Keratinocyte (primary cell): ENCODE results near the gene ABCC8. TPM values are rescaled to one million over a fixed set of nuclear protein-coding genes. Genes with fewer than 3 reads are reported as not detected.

ENCODE experiments used
- DNase-seq: peaks from one replicate; pipeline ENCODE4 v3.0.0-alpha.2; 2011; ENCODE audit warnings: low read depth, missing footprints, low spot score
- FAIRE-seq: peaks from 2 replicates; lab custom pipeline; 2011; peaks lifted over from hg19 to GRCh38; lab: Jason Lieb, UNC
- H2AFZ ChIP-seq: 2 replicates; pipeline ENCODE4 v1.6.0; 2012; ENCODE audit warnings: low read length, control low read depth, inconsistent platforms; ENCODE audit not compliant: control insufficient read depth
- H3K27ac ChIP-seq: 2 replicates; pipeline ENCODE4 v1.5.1; 2011; ENCODE audit warnings: low read length; ENCODE audit not compliant: control insufficient read depth, insufficient read depth
- H3K27me3 ChIP-seq: 3 replicates; pipeline ENCODE4 v1.6.0; 2011; ENCODE audit warnings: low read length; ENCODE audit not compliant: control insufficient read depth, insufficient read depth; ENCODE audit errors: extremely low read depth
- H3K36me3 ChIP-seq, 2 experiments: 2 replicates in 1 of 2; 3 replicates in 1 of 2; pipeline ENCODE4 v1.5.1; 2011; ENCODE audit warnings: low read length in 2 of 2, mild to moderate bottlenecking in 1 of 2; ENCODE audit not compliant: control insufficient read depth in 2 of 2, insufficient read depth in 2 of 2; ENCODE audit errors: extremely low read depth in 1 of 2
- H3K4me1 ChIP-seq: 3 replicates; pipeline ENCODE4 v1.5.1; 2011; ENCODE audit warnings: low read length; ENCODE audit not compliant: control insufficient read depth, insufficient read depth; ENCODE audit errors: extremely low read depth
- H3K4me2 ChIP-seq: 3 replicates; pipeline ENCODE4 v1.6.0; 2011; ENCODE audit warnings: low read depth, low read length; ENCODE audit not compliant: control insufficient read depth, insufficient read depth; ENCODE audit errors: extremely low read depth
- H3K4me3 ChIP-seq, 3 experiments: fragments of 200-600 bp in 1 of 3; sonication (generic) in 1 of 3; 2 replicates in 2 of 3; 3 replicates in 1 of 3; pipeline ENCODE4 v1.5.1; 2011 to 2016; ENCODE audit warnings: low read length in 3 of 3, mild to moderate bottlenecking in 3 of 3, control low read depth in 2 of 3, inconsistent platforms in 1 of 3, low read depth in 1 of 3, mixed read lengths in 1 of 3, mixed run types in 1 of 3, moderate library complexity in 1 of 3; ENCODE audit not compliant: control insufficient read depth in 2 of 3, insufficient read depth in 2 of 3; ENCODE audit errors: extremely low read depth in 1 of 3
- H3K79me2 ChIP-seq: 2 replicates; pipeline ENCODE4 v1.6.0; 2012; ENCODE audit warnings: low read length; ENCODE audit not compliant: control insufficient read depth, insufficient read depth
- H3K9ac ChIP-seq: 3 replicates; pipeline ENCODE4 v1.6.0; 2011; ENCODE audit warnings: low read length; ENCODE audit not compliant: control insufficient read depth, insufficient read depth; ENCODE audit errors: extremely low read depth
- H3K9me1 ChIP-seq: 3 replicates; pipeline ENCODE4 v1.6.0; 2011; ENCODE audit warnings: low read length; ENCODE audit not compliant: control insufficient read depth, insufficient read depth; ENCODE audit errors: extremely low read depth
- H3K9me3 ChIP-seq: 2 replicates; pipeline ENCODE4 v1.5.1; 2012; ENCODE audit warnings: low read depth, low read length; ENCODE audit not compliant: control insufficient read depth
- H4K20me1 ChIP-seq: 3 replicates; pipeline ENCODE4 v1.6.0; 2011; ENCODE audit warnings: low read length; ENCODE audit not compliant: control insufficient read depth, insufficient read depth; ENCODE audit errors: extremely low read depth
- EZH2 ChIP-seq: IDR thresholded peaks from one replicate; pipeline ENCODE4 v1.6.1; 2012; ENCODE audit warnings: inconsistent platforms, mild to moderate bottlenecking, low read length, moderate library complexity
- dilution Hi-C: fragments of 300-500 bp; cut with MboI; formaldehyde crosslinking; loops from one replicate; pipeline ENCODE4 v1.7.0; 2020; ENCODE audit warnings: low sequenced_read_pairs; ENCODE audit not compliant: extremely low pct_ligation_motif_present
- polyA plus RNA-seq, 5 experiments: library from polyadenylated mRNA; depleted of rRNA in 3 of 5; stranded (reverse) in 3 of 5; stranded (forward) in 1 of 5; unstranded in 1 of 5; fragments of >200 nt; gene quantifications; 1 replicate in 1 of 5; 2 replicates in 3 of 5; 3 replicates in 1 of 5; pipeline versions ENCODE4 v1.2.1 to v1.2.3, GENCODE V29; 2011 to 2012; ENCODE audit warnings: missing spikeins in 2 of 5, low read depth in 1 of 5, low replicate concordance in 1 of 5
- TF ChIP-seq, protein P1 (sequence below), 3 experiments: IDR thresholded peaks in 1 of 3; conservative IDR thresholded peaks in 1 of 3; optimal IDR thresholded peaks in 1 of 3; 2 replicates in 2 of 3; 3 replicates in 1 of 3; pipeline versions ENCODE3 to v1.5.1; 2011; ENCODE audit warnings: low read length in 3 of 3, mild to moderate bottlenecking in 3 of 3, moderate library complexity in 2 of 3, control low read depth in 1 of 3, inconsistent platforms in 1 of 3; ENCODE audit not compliant: insufficient read depth in 2 of 3; ENCODE audit errors: extremely low read depth in 1 of 3

Gene ABCC8
- polyA plus RNA-seq, 1 donor (not counting 4 experiments of a cell fraction or from before 2014, with no cell fraction given) = not detected

DNA sequence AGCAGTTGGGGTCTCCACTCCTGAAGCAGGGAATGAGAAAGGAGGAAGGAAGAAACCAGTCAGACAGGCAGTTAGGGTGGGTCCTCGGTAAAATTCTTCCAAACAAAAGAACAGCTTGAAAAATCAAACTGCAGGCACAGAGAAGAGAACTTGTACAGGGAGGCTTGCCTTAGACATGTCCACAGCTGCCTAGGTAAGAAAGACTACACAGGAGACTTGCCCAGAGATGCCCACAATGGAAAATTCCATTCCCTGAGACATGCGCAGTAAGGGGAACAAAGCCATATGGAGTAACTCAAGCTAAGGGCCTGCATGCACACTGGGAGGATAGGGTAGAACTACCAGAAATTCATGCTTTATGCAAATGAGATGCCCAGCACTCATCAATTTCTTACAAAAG is 98.0 kb downstream of the ABCC8 start:
- DNase-seq (no peak), FAIRE-seq (peak; percentile 69)
- no peak overlapping the region for H3K4me3 ChIP-seq
- peaks cover 10% of the 10 kb centered on the region for H3K9me3 ChIP-seq
- no peaks in the 10 kb centered on the region for H3K79me2 ChIP-seq
- no peak overlapping the region for H3K4me2 ChIP-seq
- H3K27me3 ChIP-seq = no peaks in the 10 kb centered on the region
- H3K27ac ChIP-seq = peak overlapping the region; percentile 40
- peak overlapping the region; percentile 17 for H2AFZ ChIP-seq
- no peak overlapping the region for H3K9ac ChIP-seq
- H3K36me3 ChIP-seq = peaks cover 0 to 2% of the 10 kb centered on the region in 2 experiments
- dilution Hi-C loops = no loop called here
- H3K4me1 ChIP-seq = peaks cover 12% of the 10 kb centered on the region
- H3K9me1 ChIP-seq = no peaks in the 10 kb centered on the region
- TF ChIP-seq EZH2 = no peak
- TF ChIP-seq, protein P1, sequence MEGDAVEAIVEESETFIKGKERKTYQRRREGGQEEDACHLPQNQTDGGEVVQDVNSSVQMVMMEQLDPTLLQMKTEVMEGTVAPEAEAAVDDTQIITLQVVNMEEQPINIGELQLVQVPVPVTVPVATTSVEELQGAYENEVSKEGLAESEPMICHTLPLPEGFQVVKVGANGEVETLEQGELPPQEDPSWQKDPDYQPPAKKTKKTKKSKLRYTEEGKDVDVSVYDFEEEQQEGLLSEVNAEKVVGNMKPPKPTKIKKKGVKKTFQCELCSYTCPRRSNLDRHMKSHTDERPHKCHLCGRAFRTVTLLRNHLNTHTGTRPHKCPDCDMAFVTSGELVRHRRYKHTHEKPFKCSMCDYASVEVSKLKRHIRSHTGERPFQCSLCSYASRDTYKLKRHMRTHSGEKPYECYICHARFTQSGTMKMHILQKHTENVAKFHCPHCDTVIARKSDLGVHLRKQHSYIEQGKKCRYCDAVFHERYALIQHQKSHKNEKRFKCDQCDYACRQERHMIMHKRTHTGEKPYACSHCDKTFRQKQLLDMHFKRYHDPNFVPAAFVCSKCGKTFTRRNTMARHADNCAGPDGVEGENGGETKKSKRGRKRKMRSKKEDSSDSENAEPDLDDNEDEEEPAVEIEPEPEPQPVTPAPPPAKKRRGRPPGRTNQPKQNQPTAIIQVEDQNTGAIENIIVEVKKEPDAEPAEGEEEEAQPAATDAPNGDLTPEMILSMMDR (optimal IDR thresholded peaks at IDR 0.05 in 1 of 3, IDR thresholded peaks at IDR 0.05 in 1 of 3, conservative IDR thresholded peaks at IDR 0.05 in 1 of 3; ENCODE audit: extremely low read depth in 1 of 3, insufficient read depth in 2 of 3, low read length in 3 of 3) = no peak
- H4K20me1 ChIP-seq = no peaks in the 10 kb centered on the region

DNA sequence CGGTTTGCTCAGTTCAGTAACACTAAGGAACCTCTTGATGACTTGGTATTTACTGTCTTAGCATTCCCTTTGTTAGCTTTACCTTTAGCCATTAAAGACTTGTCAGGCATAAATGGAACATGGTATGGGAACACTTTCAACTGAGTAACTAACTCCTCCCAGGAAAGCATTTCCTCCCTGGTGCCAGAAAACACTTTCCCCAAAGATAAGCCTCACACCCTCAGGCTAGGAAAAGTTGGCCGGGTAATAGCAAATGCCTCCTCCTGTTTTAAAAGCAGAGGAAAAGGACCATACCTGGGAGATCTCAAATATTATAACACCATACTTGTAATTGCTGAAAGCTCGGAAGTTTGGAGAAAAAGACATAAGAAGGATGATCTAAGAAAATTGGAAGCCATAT is 100.2 kb downstream of the ABCC8 start:
- peaks cover 22% of the 10 kb centered on the region for H3K9me3 ChIP-seq
- dilution Hi-C loops = no loop called here
- no peak overlapping the region for H3K4me2 ChIP-seq

More for the DNA sequence above, 100.2 kb downstream of the ABCC8 start:
- H4K20me1 ChIP-seq = no peaks in the 10 kb centered on the region
- no peak overlapping the region for H2AFZ ChIP-seq
- H3K36me3 ChIP-seq = peaks cover 11 to 12% of the 10 kb centered on the region in 2 experiments
- no peak overlapping the region for H3K27ac ChIP-seq
- FAIRE-seq = no peak
- no peaks in the 10 kb centered on the region for H3K27me3 ChIP-seq
- H3K79me2 ChIP-seq = no peaks in the 10 kb centered on the region
- H3K9ac ChIP-seq = no peak overlapping the region
- H3K9me1 ChIP-seq = no peaks in the 10 kb centered on the region
- TF ChIP-seq EZH2 = no peak
- TF ChIP-seq, protein P1 (optimal IDR thresholded peaks at IDR 0.05 in 1 of 3, IDR thresholded peaks at IDR 0.05 in 1 of 3, conservative IDR thresholded peaks at IDR 0.05 in 1 of 3; ENCODE audit: extremely low read depth in 1 of 3, insufficient read depth in 2 of 3, low read length in 3 of 3) = no peak
- H3K4me1 ChIP-seq = peaks cover 12% of the 10 kb centered on the region
- no peak for DNase-seq
- no peak overlapping the region for H3K4me3 ChIP-seq
